GM15510 (cell line): ENCODE measurements around the gene IFI35.

Experiments
- POLR2A ChIP-seq: IDR thresholded peaks from 3 replicates; pipeline ENCODE4 v1.6.1; 2011; ENCODE audit warnings: borderline replicate concordance; ENCODE audit not compliant: insufficient read length; ENCODE audit errors: extremely low read depth

IFI35 gene

DNA sequence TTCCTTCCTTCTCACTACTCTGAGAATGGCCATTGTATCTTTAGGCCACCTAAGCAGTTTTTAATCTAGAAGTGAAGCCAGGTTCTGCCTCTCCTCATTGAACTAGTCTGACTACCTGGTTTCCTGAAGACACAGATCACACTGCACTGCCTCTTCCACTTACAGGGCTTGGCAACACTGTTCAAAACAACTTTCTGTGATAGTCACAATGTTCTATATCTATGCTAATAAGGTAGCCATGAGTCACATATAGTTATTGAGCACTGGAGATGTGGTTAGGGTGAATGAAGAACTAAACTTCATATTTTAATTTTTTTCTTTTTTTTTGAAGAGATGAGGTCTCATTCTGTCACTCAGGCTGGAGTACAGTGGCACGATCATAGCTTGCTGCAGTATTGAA is 45.4 kb downstream of the IFI35 start:
- no peak for TF ChIP-seq POLR2A

- no peak for TF ChIP-seq POLR2A
These were observed 49.5 kb downstream of the IFI35 start for GRCh38 chr17:43056051-43056450.

GRCh38 chr17:43062984-43063638 is 56.5 kb downstream of the IFI35 start:
- no peak for TF ChIP-seq POLR2A
